ENCODE measurements around the gene SMARCA2.

The SMARCA2 gene

GRCh38 chr9:2110036-2110435 lies 94.9 kb downstream of the SMARCA2 start:
- Histone ChIP-seq H3K9me3 (ENCODE audit: low read length) (no peaks in the 10 kb centered on the region), H3K4me2 (ENCODE audit: low read length) (no peak overlapping the region), H3K9me2 (ENCODE audit: low read depth, low read length) (no peaks in the 10 kb centered on the region), H3K4me1 (ENCODE audit: insufficient read depth, low read length, severe bottlenecking) (no peaks in the 10 kb centered on the region), H3K27me3 (ENCODE audit: insufficient read depth, low read length) (no peaks in the 10 kb centered on the region), H3K36me3 (ENCODE audit: insufficient read depth, low read length) (peaks cover 48% of the 10 kb centered on the region), H3F3A (ENCODE audit: insufficient read depth, low read length) (no peaks in the 10 kb centered on the region), H2AFZ (ENCODE audit: low read length) (no peak overlapping the region), H4K20me1 (ENCODE audit: insufficient read depth, low read length) (no peaks in the 10 kb centered on the region), H3K27ac (ENCODE audit: low read depth, low read length, poor library complexity, severe bottlenecking) (no peak overlapping the region), H3K4me3 (ENCODE audit: low read depth, low read length, poor library complexity, severe bottlenecking) (no peak overlapping the region), H3K9ac (ENCODE audit: low read length) (no peak overlapping the region), H3K79me2 (ENCODE audit: insufficient read depth, low read length) (no peaks in the 10 kb centered on the region)
- no peak for TF ChIP-seq EZH2 (IDR thresholded peaks at IDR 0.05; ENCODE audit: borderline replicate concordance, low read length)
- TF ChIP-seq, protein P1, sequence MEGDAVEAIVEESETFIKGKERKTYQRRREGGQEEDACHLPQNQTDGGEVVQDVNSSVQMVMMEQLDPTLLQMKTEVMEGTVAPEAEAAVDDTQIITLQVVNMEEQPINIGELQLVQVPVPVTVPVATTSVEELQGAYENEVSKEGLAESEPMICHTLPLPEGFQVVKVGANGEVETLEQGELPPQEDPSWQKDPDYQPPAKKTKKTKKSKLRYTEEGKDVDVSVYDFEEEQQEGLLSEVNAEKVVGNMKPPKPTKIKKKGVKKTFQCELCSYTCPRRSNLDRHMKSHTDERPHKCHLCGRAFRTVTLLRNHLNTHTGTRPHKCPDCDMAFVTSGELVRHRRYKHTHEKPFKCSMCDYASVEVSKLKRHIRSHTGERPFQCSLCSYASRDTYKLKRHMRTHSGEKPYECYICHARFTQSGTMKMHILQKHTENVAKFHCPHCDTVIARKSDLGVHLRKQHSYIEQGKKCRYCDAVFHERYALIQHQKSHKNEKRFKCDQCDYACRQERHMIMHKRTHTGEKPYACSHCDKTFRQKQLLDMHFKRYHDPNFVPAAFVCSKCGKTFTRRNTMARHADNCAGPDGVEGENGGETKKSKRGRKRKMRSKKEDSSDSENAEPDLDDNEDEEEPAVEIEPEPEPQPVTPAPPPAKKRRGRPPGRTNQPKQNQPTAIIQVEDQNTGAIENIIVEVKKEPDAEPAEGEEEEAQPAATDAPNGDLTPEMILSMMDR (IDR thresholded peaks at IDR 0.05; ENCODE audit: low read length): no peak

DNA sequence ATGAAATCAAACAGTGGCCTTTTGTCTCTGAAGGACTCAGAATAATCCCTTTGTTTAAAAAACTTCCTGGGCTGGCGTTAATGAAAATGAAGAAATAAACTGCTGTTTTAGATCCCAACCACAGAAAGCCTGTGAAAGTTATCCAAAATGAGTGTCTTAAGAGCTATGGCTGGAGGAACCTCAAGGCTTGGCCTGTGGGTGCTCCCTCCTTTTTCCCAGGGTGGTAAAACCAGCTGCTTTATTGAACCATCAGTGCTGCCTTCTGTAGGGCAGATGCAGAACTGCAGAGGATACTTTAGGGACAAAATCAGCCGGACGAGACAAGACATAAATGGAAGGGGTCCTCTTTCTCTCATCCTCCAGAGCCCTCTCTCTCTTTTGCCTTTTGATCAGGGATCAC lies 100.9 kb downstream of the SMARCA2 start:
- H4K20me1 ChIP-seq (ENCODE audit: insufficient read depth, low read length): no peaks in the 10 kb centered on the region
- TF ChIP-seq, protein P1 (IDR thresholded peaks at IDR 0.05; ENCODE audit: low read length): peak; percentile 63
- TF ChIP-seq EZH2 (IDR thresholded peaks at IDR 0.05; ENCODE audit: borderline replicate concordance, low read length): no peak
- no peak overlapping the region for H3K4me2 ChIP-seq (ENCODE audit: low read length)
- H3K4me3 ChIP-seq (ENCODE audit: low read depth, low read length, poor library complexity, severe bottlenecking): no peak overlapping the region
- no peak overlapping the region for H3K9ac ChIP-seq (ENCODE audit: low read length)
- H3K79me2 ChIP-seq (ENCODE audit: insufficient read depth, low read length): no peaks in the 10 kb centered on the region
- peaks cover 66% of the 10 kb centered on the region; the same call in 1 of the 2 replicates for H3K36me3 ChIP-seq (ENCODE audit: insufficient read depth, low read length)
- H3F3A ChIP-seq (ENCODE audit: insufficient read depth, low read length): no peaks in the 10 kb centered on the region
- no peaks in the 10 kb centered on the region for H3K4me1 ChIP-seq (ENCODE audit: insufficient read depth, low read length, severe bottlenecking)
- H3K9me2 ChIP-seq (ENCODE audit: low read depth, low read length): no peaks in the 10 kb centered on the region
- no peak overlapping the region for H2AFZ ChIP-seq (ENCODE audit: low read length)
- no peaks in the 10 kb centered on the region for H3K9me3 ChIP-seq (ENCODE audit: low read length)
- no peak overlapping the region for H3K27ac ChIP-seq (ENCODE audit: low read depth, low read length, poor library complexity, severe bottlenecking)
- no peaks in the 10 kb centered on the region for H3K27me3 ChIP-seq (ENCODE audit: insufficient read depth, low read length)

DNA sequence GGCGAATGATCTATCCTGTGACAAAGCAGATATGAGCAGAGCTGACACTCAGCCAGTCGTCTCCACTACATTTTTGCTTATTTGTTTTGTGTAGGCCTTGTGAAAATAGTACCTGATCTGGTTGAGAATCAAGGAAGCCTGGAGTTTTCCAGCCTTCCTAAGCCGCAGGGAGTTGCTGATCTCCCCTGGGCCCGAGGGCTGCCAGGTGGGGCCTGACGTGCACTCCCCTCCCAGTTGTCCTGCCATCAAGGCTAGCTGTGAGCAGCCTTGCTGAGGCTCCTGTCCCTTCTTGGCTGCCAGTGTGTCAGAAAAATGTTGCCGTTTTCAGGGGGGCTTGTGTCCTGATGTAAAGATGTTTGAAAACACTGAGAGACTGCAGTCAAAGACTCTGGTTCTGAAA lies 102.4 kb downstream of the SMARCA2 start:
- Histone ChIP-seq H3K27ac (ENCODE audit: low read depth, low read length, poor library complexity, severe bottlenecking) (no peak overlapping the region), H3K4me1 (ENCODE audit: insufficient read depth, low read length, severe bottlenecking) (no peaks in the 10 kb centered on the region), H3K27me3 (ENCODE audit: insufficient read depth, low read length) (no peaks in the 10 kb centered on the region), H3K9ac (ENCODE audit: low read length) (no peak overlapping the region), H3K79me2 (ENCODE audit: insufficient read depth, low read length) (no peaks in the 10 kb centered on the region), H2AFZ (ENCODE audit: low read length) (no peak overlapping the region), H3K4me2 (ENCODE audit: low read length) (no peak overlapping the region), H3K36me3 (ENCODE audit: insufficient read depth, low read length) (peaks cover 63% of the 10 kb centered on the region; the same call in 1 of the 2 replicates), H4K20me1 (ENCODE audit: insufficient read depth, low read length) (no peaks in the 10 kb centered on the region), H3K4me3 (ENCODE audit: low read depth, low read length, poor library complexity, severe bottlenecking) (no peak overlapping the region), H3F3A (ENCODE audit: insufficient read depth, low read length) (no peaks in the 10 kb centered on the region), H3K9me2 (ENCODE audit: low read depth, low read length) (no peaks in the 10 kb centered on the region), H3K9me3 (ENCODE audit: low read length) (no peaks in the 10 kb centered on the region)
- TF ChIP-seq EZH2 (IDR thresholded peaks at IDR 0.05; ENCODE audit: borderline replicate concordance, low read length): no peak
- TF ChIP-seq, protein P1 (IDR thresholded peaks at IDR 0.05; ENCODE audit: low read length): no peak
